ENCODE measurements around the gene CLUH. TPM values are rescaled to one million over a fixed set of nuclear protein-coding genes. Genes with fewer than 3 reads are reported as not detected.

The CLUH gene
- total RNA-seq, 1 donor from 2014 or later = 39.1 TPM

DNA sequence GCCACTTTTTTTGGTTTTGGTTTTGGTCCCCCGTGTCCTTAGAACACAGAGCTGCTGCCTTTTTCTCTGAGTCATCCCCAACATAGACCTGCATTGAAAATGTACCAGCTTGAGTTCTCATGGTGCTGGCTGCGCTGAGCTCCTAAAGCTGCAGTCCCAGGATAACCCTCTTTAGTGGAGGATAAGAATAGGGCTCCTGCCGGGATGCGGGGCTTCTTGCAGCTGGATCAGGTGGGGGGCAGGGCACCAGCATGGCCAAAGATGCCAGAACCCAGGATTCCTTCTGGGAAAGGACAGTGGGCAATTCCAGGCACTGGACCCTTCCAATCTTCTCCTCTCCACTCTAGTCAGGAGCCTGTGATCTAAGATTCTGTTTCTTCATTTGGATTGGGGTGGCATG is 8.3 kb upstream of the CLUH start:
- peaks cover 4% of the 10 kb centered on the region for H3K27me3 Mint-ChIP-seq (ENCODE audit: unreplicated experiment)
- H3K4me3 Mint-ChIP-seq (ENCODE audit: unreplicated experiment) = no peak overlapping the region
- TF ChIP-seq, protein P1, sequence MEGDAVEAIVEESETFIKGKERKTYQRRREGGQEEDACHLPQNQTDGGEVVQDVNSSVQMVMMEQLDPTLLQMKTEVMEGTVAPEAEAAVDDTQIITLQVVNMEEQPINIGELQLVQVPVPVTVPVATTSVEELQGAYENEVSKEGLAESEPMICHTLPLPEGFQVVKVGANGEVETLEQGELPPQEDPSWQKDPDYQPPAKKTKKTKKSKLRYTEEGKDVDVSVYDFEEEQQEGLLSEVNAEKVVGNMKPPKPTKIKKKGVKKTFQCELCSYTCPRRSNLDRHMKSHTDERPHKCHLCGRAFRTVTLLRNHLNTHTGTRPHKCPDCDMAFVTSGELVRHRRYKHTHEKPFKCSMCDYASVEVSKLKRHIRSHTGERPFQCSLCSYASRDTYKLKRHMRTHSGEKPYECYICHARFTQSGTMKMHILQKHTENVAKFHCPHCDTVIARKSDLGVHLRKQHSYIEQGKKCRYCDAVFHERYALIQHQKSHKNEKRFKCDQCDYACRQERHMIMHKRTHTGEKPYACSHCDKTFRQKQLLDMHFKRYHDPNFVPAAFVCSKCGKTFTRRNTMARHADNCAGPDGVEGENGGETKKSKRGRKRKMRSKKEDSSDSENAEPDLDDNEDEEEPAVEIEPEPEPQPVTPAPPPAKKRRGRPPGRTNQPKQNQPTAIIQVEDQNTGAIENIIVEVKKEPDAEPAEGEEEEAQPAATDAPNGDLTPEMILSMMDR (IDR thresholded peaks at IDR 0.05; ENCODE audit: partially characterized antibody, unreplicated experiment) = no peak
- H3K27ac Mint-ChIP-seq (ENCODE audit: unreplicated experiment) = no peak overlapping the region
- no peaks in the 10 kb centered on the region for H3K4me1 Mint-ChIP-seq (ENCODE audit: low read depth, unreplicated experiment)
- no peak for DNase-seq
- no peaks in the 10 kb centered on the region for H3K9me3 Mint-ChIP-seq (ENCODE audit: unreplicated experiment)
- H3K36me3 Mint-ChIP-seq (ENCODE audit: unreplicated experiment) = no peaks in the 10 kb centered on the region

DNA sequence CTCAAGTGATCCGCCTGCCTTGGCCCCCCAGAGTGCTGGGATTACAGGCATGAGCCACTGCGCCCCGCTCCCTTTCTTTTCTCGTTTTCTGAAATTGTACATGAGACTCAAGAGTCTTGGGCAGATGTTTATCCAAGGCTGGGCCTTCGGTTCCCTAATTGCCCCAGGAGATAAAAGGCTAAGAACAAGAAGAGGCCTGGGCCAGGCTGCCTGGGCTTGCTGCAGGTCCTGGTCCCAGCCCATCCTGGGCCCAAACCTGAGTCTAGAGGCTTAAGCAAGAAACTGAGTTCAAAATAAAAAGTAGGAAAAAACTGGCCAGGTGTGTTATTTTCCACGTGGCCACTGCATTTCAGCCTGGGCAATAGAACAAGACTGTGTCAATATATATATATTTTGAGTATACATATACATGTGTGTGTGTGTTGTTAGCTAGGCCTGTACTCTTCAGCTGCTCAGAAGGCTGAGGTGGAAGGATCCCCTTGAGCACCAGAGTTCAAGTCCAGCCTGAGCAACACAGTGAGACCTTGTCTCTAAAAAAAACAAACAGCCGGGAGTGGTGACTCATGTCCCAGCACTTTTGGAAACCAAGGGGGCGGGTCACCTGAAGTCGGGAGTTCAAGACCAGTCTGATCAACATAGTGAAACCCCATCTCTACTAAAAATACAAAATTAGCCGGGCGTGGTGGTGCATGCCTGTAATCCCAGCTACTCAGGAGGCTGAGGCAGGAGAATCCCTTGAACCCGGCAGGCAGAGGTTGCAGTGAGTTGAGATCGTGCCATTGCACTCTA is 6.8 kb upstream of the CLUH start:
- Mint-ChIP-seq H3K36me3 (ENCODE audit: unreplicated experiment) (no peaks in the 10 kb centered on the region), H3K27ac (ENCODE audit: unreplicated experiment) (no peak overlapping the region), H3K4me3 (ENCODE audit: unreplicated experiment) (no peak overlapping the region), H3K27me3 (ENCODE audit: unreplicated experiment) (peaks cover 4% of the 10 kb centered on the region), H3K9me3 (ENCODE audit: unreplicated experiment) (no peaks in the 10 kb centered on the region), H3K4me1 (ENCODE audit: low read depth, unreplicated experiment) (no peaks in the 10 kb centered on the region)
- no peak for DNase-seq
- TF ChIP-seq, protein P1 (IDR thresholded peaks at IDR 0.05; ENCODE audit: partially characterized antibody, unreplicated experiment) = no peak

DNA sequence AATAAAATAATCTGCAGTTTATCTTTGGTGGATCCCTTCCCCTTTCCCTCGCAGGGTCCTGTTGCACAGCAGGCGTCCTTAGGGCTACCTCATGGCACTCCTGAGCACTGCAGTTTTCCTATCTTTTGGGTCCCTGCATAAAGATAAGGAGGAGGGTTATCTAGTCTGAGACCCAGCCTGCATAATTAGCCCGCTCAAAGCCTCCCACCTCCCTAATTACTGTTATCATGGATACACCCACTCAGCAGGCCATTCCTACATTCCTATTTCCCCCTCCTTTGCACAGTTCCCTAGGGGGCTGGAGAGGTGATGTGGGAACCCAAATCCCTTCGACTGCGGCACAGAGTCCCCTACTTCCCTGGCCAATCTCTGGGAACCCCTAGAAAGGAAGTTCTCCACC is 5.1 kb upstream of the CLUH start:
- DNase-seq = no peak
- Mint-ChIP-seq H3K36me3 (ENCODE audit: unreplicated experiment) (no peaks in the 10 kb centered on the region), H3K4me1 (ENCODE audit: low read depth, unreplicated experiment) (peaks cover 4% of the 10 kb centered on the region), H3K4me3 (ENCODE audit: unreplicated experiment) (no peak overlapping the region), H3K27ac (ENCODE audit: unreplicated experiment) (no peak overlapping the region), H3K9me3 (ENCODE audit: unreplicated experiment) (peaks cover 4% of the 10 kb centered on the region), H3K27me3 (ENCODE audit: unreplicated experiment) (peaks cover 4% of the 10 kb centered on the region)
- TF ChIP-seq, protein P1 (IDR thresholded peaks at IDR 0.05; ENCODE audit: partially characterized antibody, unreplicated experiment) = no peak

DNA sequence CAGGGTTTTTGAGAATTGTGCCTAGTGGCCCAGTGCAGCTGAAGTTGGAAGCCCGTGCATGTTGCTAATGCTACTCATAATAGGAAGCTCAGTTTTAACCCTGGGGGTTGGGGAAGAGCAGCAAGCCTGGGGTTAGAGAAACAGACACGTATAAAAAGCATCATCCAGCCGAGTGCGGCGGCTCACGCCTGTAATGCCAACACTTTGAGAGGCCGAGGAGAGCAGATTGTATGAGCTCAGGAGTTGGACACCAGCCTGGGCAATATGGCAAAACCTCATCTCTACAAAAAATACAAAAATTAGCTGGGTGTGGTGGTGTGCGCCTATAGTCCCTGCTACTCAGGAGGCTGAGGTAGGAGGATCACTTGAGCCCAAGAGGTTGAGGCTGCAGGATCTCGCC is 2.3 kb upstream of the CLUH start:
- DNase-seq = no peak
- no peaks in the 10 kb centered on the region for H3K36me3 Mint-ChIP-seq (ENCODE audit: unreplicated experiment)
- peaks cover 10% of the 10 kb centered on the region for H3K4me1 Mint-ChIP-seq (ENCODE audit: low read depth, unreplicated experiment)
- peaks cover 9% of the 10 kb centered on the region for H3K9me3 Mint-ChIP-seq (ENCODE audit: unreplicated experiment)
- peak overlapping the region; percentile 49 for H3K4me3 Mint-ChIP-seq (ENCODE audit: unreplicated experiment)
- TF ChIP-seq, protein P1 (IDR thresholded peaks at IDR 0.05; ENCODE audit: partially characterized antibody, unreplicated experiment) = no peak
- peak overlapping the region; percentile 52 for H3K27ac Mint-ChIP-seq (ENCODE audit: unreplicated experiment)
- peaks cover 6% of the 10 kb centered on the region for H3K27me3 Mint-ChIP-seq (ENCODE audit: unreplicated experiment)

DNA sequence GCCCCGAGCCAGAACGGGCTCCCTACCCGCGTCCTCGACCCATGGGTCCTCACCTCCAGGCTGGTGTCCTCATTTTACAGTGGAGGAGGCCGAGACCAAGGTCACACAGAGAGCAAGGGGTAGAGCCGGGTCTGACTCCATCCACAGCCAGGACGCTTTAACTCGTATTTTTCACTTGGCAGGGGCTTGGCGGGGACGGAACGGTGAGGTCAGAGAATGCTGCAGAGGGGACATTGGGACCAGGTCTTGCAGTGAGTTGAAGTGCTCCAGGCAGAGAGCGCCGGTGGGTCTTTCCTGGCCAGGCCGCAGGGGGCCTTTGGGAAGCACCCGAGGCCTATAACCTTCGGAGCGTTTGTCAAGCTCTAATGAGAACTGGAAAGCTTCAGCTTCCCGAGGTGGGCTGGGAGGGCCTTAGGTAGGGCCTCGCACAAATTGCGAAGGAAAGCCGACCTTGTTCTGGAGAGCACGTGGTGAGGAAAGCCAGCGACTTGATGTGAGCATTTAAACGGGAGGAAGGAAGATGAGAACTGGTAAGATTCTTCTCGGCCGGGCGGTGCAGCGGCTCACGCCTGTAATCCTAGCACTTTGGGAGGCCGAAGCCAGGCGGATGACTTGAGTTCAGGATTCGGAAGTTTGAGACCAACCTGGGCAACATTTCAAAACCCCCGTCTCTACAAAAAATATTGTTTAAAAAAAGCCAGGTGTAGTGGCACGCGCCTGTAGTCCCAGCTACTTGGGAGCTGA is 908 bp upstream of the CLUH start:
- Mint-ChIP-seq H3K27ac (ENCODE audit: unreplicated experiment) (peak overlapping the region; percentile 53), H3K4me3 (ENCODE audit: unreplicated experiment) (peak overlapping the region; percentile 87), H3K9me3 (ENCODE audit: unreplicated experiment) (peaks cover 9% of the 10 kb centered on the region), H3K36me3 (ENCODE audit: unreplicated experiment) (no peaks in the 10 kb centered on the region), H3K4me1 (ENCODE audit: low read depth, unreplicated experiment) (peaks cover 10% of the 10 kb centered on the region), H3K27me3 (ENCODE audit: unreplicated experiment) (peaks cover 6% of the 10 kb centered on the region)
- no peak for DNase-seq
- TF ChIP-seq, protein P1 (IDR thresholded peaks at IDR 0.05; ENCODE audit: partially characterized antibody, unreplicated experiment) = no peak
